ENCODE data around the gene NCK2.
A peak's percentile ranks its signal among the peaks of the same experiment; 100 is the strongest.
"Not testable (repeated sequence)": the region's sequence is repeated elsewhere in the genome, so short reads cannot be mapped to it uniquely, and the experiment has no call there.

The NCK2 gene

DNA sequence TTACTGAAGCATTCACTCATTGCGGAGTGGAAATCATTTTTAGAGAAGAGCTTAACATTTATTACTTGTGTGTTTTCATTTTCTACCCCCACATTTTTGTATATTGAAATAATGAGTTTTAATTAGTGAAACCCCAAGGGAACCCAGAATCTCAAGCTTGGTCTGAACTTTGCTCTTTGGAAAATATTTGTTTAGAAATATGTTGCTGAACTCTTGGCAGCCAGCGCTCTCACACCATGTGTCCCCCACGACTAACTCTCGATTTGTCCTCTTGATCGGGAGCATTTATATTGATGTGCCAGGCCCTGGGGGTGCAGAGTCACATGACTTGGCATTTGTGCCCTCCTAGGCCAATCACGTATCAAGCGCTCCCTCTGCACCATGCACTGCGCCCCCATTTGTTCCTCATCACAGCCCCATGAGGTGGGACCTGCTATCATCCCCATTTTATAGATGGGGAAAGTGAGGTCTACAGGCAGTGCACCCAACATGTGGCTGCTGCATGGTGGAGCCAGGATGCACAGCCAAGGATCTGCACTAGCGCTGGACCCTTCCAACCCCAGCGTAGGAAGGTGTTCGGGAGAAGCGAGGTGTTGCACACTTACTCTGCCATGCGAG lies 149.7 kb downstream of the NCK2 start:
- DNase-seq (ENCODE audit: low read depth) = no peak

- no peak for DNase-seq (ENCODE audit: low read depth)
These were observed 151.5 kb downstream of the NCK2 start for GRCh38 chr2:105895990-105896764.

DNA sequence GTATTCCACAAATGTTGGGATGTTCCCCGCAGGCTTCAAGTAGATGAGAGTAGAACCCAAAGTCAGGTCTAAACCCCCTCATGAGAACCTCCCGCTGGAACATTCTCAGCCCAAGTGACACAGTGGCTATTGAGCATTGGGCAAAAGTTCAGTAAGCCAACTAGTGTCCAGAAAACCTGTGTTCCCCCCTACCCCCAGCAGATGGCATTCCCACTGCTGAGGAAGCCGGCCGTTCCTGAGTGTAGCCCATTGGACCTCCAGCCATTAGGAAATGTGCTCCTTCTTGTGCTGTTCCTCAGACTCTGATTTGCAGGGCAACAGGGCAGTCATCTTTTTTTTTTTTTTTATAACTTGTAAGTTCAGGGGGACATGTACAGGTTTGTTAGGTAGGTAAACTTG lies 152.1 kb downstream of the NCK2 start:
- DNase-seq (ENCODE audit: low read depth) = no peak

DNA sequence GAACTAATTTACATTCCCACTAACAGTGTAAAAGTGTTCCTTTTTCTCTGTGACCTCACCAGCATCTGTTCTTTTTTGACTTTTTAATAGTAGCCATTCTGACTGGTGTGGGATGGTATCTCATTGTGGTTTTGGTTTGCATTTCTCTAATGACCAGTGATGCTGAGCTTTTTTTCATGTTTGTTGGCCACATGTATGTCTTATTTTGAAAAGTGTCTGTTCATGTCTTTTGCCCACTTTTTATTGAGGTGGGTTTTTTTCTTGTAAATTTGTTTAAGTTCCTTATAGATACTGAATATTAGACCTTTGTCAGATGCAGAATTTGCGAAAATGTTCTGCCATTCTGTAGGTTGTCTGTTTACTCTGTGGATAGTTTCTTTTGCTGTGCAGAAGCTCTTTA lies 153.0 kb downstream of the NCK2 start:
- DNase-seq (ENCODE audit: low read depth) = not testable (repeated sequence)

- no peak for DNase-seq (ENCODE audit: low read depth)
These were observed 158.5 kb downstream of the NCK2 start for GRCh38 chr2:105903051-105903674.

DNA sequence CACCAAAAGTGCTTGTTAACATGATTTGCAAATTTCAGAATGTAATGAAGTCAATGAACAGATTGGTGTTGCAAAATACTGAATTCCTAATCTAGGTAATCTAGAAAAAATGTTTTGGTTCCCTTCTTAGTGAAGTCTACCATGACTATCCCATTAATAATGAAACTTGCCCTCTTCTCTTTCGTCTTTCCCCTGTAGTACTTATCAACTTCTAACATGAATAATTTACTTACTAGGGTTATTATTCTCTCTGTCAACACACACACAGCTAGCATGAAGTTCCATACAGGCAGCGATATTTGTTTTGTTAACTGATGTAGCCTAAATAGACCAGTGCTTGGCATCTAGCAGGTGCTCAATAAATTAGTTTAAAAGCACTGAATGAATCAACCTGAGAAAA lies 160.2 kb downstream of the NCK2 start:
- no peak for DNase-seq (ENCODE audit: low read depth)

- DNase-seq (ENCODE audit: low read depth) = no peak
These were observed 161.8 kb downstream of the NCK2 start for GRCh38 chr2:105906481-105906880.

- DNase-seq (ENCODE audit: low read depth) = no peak
These were observed 162.5 kb downstream of the NCK2 start for GRCh38 chr2:105907184-105907583.

DNA sequence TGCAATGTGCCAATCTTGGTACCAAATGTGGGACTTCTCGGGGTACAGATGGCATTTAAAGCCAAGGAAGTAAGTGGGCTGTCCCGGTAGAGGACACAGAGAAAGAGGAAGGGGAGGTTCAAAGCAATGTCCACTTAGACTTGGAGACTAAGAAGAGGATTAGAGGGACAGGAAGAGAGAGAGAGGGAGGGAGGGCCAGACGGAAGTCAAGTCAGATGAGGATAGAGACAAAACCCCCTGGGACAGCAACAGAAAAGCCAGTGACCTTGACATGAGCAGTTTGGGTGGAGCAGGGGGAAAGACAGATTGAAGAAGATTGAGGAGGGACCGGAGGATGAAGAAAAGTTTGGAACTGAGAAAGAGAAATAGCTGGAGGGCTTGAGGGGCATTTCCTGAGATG lies 164.5 kb downstream of the NCK2 start:
- DNase-seq (ENCODE audit: low read depth) = no peak

DNA sequence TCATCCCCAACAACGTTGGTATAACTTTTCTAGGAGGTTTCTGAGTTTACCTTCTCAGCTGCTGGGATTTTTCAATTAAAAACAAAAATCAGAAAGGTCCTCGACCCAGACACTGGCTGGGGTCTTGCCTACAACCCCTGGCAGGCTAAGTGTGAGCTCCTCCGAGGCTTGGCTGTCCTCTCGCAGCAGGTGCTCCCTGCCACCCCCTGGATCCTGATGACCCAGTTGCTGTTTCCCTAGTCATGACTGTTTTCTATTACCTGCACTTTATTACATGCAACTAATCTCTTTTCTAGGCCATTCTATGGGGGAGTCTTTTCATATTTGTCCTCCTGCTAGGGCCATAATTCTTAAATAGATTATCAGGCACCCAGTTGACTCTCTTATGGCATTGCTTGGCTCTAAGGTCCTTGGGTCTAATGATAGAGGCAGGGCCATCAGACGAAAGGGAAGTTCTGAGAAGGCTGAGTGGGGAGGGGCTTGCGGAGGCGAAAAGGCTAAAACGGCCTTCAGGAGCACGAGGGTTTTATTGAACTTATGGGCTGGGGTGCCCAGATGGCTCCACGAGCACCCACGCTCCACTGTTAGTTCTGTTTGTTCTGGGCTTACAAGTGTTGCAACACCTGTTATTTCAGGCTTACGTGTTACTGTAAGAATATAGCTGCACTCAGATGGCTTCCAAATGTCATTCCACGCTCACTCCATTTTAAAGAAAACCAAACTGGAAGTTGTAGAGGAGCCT lies 166.0 kb downstream of the NCK2 start:
- no peak for DNase-seq (ENCODE audit: low read depth)

GRCh38 chr2:105911425-105911824 lies 166.7 kb downstream of the NCK2 start:
- no peak for DNase-seq (ENCODE audit: low read depth)

DNA sequence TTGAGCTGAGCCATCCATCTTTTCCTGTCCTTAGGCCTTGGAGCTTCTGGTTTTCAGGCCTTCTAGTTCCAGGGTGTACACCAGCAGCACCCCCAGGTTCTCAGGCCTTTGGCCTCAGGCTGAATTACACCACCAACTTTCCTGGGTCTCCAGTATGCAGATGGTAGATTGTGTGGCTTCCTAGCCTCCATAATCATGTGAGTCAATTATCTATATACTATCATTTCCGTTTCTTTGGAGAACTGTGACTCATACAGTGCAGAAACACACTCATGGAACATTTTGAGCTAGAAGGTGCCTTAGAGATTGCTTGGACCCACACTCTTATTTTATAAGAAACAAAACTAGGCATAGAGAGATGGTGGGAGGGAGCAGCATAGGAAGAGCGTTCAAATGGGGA lies 167.4 kb downstream of the NCK2 start:
- DNase-seq (ENCODE audit: low read depth) = no peak

DNA sequence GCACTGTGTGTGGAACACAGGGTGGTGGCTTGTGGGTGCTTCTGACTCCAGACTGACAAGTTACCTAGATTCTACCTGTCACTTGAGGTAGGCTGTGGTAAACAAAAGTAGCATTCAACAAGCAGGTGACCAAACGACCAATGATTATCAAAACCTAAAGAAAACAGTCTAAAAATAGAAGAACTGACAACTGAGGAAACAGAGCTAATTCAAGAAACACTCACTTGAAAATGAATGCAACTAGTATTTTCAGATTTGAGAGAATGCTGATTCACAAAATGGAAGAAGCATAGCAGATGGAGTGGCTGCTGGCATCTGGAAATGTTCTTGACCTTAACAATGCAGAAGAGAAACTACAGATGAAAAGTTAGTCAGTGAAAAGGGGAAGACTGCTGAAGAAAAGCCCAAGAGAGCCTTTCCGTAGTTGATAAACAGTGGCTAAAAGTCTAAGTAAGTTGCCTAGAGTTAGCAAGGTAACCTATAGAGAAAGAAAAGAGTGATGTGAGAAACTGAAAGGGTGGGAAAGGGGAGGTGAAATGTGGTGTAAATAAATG lies 170.4 kb downstream of the NCK2 start:
- DNase-seq (ENCODE audit: low read depth) = no peak

GRCh38 chr2:105917226-105917625 lies 172.5 kb downstream of the NCK2 start:
- no peak for DNase-seq (ENCODE audit: low read depth)

- no peak for DNase-seq (ENCODE audit: low read depth)
These were observed 173.0 kb downstream of the NCK2 start for GRCh38 chr2:105917688-105918087.

GRCh38 chr2:105919191-105919811 lies 174.6 kb downstream of the NCK2 start:
- DNase-seq (ENCODE audit: low read depth) = no peak

DNA sequence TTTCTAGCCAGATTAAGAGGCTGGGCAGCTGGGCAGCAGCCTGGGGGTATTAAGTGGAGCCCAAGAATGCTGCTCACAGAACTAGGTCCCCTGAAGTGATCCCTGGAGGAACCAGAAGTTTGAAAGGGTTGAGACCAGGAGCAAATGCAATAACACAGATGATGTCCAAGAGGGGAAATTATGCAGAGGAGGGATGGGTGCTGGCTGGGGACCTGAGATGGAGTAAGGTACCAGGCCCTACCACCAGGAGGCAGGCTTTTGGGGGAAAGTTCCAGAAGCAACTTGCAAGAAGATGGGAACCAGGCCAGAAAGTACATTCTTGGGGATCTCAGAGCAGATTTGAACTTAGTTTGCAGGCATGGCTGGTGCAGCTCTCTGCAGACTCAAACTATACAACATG lies 175.1 kb downstream of the NCK2 start:
- no peak for DNase-seq (ENCODE audit: low read depth)

GRCh38 chr2:105924271-105924670 lies 179.6 kb downstream of the NCK2 start:
- no peak for DNase-seq (ENCODE audit: low read depth)

DNA sequence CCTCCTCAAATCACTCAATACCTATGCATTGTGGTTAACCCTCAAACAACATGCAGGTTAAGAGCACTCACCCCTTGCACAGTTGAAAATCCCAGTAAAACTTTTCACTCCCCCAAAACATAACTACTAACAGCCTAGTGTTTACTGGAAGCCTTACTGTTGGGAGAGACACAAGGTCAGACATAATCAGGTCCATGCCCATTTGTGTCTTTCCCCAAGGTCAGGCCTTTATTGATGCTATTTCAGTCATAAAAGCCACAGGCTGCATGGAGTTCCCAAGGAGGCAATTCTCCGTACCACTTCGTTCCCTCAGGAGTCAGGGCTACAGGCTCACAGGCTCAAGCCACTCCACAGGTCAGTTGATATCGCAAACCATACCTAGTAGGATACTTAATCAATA lies 180.2 kb downstream of the NCK2 start:
- DNase-seq (ENCODE audit: low read depth) = no peak

DNA sequence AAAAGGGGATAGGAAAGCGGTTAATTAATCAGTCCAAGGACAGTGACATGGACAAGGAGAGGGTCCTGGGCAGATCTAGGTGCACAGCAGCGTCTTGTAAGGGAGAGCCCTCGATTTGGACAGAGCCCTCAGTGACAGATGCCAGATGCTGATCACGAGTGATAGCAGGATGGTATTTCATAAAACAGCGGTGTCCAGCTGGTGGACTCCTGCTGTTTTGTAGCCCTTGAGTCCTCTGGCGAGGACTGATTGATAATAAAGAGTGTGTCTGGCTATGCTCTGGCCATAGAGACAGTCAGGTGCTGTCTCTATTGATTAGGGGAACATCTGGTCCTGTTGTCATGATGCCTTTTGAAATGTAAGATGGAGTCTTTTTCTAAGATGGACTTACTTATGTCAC lies 180.7 kb downstream of the NCK2 start:
- DNase-seq (ENCODE audit: low read depth) = no peak

DNA sequence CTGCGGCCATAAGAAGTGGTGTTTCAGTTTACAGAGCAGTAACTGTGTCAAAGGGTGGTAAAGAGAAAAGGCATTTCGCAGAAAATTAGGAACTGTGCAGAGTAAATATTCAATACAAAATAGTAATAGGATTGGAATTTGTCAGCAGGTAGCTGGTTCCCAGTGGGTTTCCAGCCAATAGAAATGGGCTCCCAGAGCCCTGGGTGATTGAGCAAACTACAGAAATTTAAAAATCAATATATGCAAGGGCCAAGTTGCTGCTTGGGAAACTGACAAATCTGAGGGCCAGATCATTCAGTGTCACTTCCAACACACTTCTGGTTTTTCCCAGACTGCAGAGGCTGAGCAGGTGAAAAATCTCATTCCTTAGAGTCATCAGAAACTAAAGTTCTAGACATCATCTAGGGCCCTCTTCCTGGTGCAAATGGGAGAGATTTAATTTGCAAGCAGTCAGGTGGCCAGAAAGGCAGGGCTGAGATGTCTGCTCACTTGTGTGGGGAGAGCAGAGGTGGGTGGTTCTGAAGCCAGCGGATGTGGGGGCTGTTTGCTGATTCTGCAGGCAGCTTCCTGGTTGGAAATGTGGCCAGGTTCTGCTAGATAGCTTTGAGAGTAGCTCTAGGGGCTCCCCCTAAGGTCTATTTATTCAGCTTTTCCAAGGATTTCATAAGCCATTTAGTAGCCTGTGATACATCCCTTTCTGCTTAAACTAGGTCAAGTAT lies 182.4 kb downstream of the NCK2 start:
- DNase-seq (ENCODE audit: low read depth) = peak; percentile 31
